Measurements from ENCODE around the gene ZNF668. TPM values are rescaled to one million over a fixed set of nuclear protein-coding genes. Genes with fewer than 3 reads are reported as not detected.

The ZNF668 gene
- total and polyA plus RNA-seq, 12 donors: 2.4 to 29.5 (median 11.5) TPM

DNA sequence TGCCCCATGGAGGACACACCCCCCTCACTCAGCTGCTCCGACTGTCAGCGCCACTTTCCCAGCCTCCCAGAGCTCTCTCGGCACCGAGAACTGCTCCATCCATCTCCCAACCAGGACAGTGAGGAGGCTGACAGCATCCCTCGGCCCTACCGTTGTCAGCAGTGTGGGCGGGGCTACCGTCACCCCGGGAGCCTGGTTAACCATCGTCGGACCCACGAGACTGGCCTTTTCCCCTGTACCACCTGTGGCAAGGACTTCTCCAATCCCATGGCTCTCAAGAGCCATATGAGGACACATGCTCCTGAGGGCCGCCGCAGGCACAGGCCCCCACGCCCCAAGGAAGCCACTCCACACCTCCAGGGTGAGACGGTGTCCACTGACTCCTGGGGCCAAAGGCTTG lies 2.3 kb upstream of the ZNF668 start:
- no peak overlapping the region for H3K4me3 ChIP-seq
- peaks cover 0 to 51% of the 10 kb centered on the region in 2 donors for H3K36me3 ChIP-seq (replicated peaks in 1 of 2)
- WGBS, 4 donors: 60 to 92% (median 80%) methylated on average over 8 to 16 of the region's 16 CpGs
- no peak for TF ChIP-seq POLR2A (IDR thresholded peaks at IDR 0.05)
- TF ChIP-seq, protein P1, sequence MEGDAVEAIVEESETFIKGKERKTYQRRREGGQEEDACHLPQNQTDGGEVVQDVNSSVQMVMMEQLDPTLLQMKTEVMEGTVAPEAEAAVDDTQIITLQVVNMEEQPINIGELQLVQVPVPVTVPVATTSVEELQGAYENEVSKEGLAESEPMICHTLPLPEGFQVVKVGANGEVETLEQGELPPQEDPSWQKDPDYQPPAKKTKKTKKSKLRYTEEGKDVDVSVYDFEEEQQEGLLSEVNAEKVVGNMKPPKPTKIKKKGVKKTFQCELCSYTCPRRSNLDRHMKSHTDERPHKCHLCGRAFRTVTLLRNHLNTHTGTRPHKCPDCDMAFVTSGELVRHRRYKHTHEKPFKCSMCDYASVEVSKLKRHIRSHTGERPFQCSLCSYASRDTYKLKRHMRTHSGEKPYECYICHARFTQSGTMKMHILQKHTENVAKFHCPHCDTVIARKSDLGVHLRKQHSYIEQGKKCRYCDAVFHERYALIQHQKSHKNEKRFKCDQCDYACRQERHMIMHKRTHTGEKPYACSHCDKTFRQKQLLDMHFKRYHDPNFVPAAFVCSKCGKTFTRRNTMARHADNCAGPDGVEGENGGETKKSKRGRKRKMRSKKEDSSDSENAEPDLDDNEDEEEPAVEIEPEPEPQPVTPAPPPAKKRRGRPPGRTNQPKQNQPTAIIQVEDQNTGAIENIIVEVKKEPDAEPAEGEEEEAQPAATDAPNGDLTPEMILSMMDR (IDR thresholded peaks at IDR 0.05): no peak
- H3K27ac ChIP-seq: no peak overlapping the region
- H3K4me1 ChIP-seq (replicated peaks in 1 of 2): peaks cover 13 to 27% of the 10 kb centered on the region in 2 donors
- no peaks in the 10 kb centered on the region for H3K9me3 ChIP-seq (replicated peaks in 1 of 3)
- no peaks in the 10 kb centered on the region for H3K27me3 ChIP-seq
- intact Hi-C loops (cut with DNase I): no loop called here
- peak in 2 of 7 donors; percentile 23 to 50 for DNase-seq

DNA sequence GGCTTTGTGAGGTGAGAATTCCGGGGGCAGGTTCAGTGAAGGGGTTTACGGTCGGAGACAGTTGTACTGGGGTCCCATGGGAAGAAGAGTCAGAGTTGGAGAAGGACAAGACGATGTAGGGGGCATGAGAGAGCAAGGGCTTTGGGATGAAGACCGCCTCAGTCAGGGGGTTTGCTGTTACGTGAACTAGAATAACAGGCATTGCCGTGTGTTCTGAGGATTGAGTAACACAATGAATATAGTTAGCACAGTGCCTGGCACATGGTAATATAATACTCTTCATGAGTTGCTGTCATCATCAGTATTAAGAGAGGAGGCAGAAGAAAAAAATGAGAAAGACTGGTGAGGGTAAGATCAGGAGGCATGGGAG lies 759 bp upstream of the ZNF668 start:
- TF ChIP-seq, protein P1 (IDR thresholded peaks at IDR 0.05): no peak
- TF ChIP-seq POLR2A (IDR thresholded peaks at IDR 0.05): no peak
- Histone ChIP-seq H3K4me1 (replicated peaks in 1 of 2) (peaks cover 13 to 29% of the 10 kb centered on the region in 2 donors), H3K36me3 (replicated peaks in 1 of 2) (peaks cover 0 to 36% of the 10 kb centered on the region in 2 donors), H3K4me3 (peak overlapping the region; percentile 18 to 100 (median 94)), H3K27me3 (no peaks in the 10 kb centered on the region), H3K9me3 (replicated peaks in 1 of 3) (no peaks in the 10 kb centered on the region), H3K27ac (peak overlapping the region; percentile 66 to 98 (median 91))
- no peak for DNase-seq
- intact Hi-C loops (cut with DNase I): no loop called here
- 1 to 3% (median 1%) methylated on average over 7 of the region's 7 CpGs for WGBS, 4 donors

DNA sequence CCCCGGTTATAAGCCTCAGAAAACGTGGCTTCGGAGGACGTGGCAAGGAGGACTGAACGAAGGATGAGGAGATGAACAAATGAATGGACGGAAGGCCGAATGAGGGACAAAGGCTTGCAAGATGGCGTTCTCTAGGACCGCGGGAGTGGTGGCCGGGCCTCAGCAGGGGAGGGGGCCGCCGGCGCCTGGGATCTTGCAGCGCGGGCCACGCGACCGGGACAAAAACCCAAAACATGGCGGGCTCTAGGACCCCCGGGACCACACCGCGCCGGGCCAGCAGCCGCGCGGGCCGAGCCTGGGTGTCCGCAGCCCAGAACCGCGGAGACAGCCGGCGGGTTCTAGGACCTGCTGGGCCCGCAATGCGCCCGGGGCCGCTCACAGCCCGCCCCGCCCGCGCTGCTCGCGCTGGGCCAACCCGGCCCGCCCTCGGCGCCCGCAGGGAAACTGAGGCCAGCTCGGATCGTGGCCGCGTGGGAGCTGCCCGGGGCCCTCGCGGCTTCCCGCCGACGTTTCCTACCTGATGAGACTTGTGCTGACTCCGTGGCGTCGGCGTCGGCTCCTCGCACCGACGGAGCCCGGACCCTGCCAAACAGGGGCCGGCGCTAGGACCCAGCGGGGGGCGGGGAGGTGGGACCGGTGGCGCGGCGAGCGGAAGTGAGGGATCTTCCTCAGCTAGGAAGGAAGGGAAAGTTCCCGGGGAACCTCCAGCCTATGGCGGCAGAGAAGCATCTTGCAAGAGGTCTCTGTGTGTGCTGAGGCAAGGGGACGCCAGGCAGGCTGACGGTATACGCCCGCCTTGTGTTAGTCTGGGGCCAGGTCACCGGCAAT lies 684 bp downstream of the ZNF668 start:
- peak; percentile 92 to 95 (median 94) for DNase-seq
- H3K36me3 ChIP-seq (replicated peaks in 1 of 2): peaks cover 0 to 22% of the 10 kb centered on the region in 2 donors
- 0 to 1% (median 1%) methylated on average over 25 to 83 of the region's 83 CpGs for WGBS, 4 donors
- no peaks in the 10 kb centered on the region for H3K9me3 ChIP-seq (replicated peaks in 1 of 3)
- H3K4me1 ChIP-seq (replicated peaks in 1 of 2): peaks cover 13 to 29% of the 10 kb centered on the region in 2 donors
- TF ChIP-seq, protein P1 (IDR thresholded peaks at IDR 0.05): no peak
- TF ChIP-seq POLR2A (IDR thresholded peaks at IDR 0.05): no peak
- no peaks in the 10 kb centered on the region for H3K27me3 ChIP-seq
- H3K4me3 ChIP-seq: peak overlapping the region; percentile 68 to 100 (median 82)
- intact Hi-C loops (cut with DNase I): no loop called here
- peak overlapping the region; percentile 47 to 98 (median 91) for H3K27ac ChIP-seq

DNA sequence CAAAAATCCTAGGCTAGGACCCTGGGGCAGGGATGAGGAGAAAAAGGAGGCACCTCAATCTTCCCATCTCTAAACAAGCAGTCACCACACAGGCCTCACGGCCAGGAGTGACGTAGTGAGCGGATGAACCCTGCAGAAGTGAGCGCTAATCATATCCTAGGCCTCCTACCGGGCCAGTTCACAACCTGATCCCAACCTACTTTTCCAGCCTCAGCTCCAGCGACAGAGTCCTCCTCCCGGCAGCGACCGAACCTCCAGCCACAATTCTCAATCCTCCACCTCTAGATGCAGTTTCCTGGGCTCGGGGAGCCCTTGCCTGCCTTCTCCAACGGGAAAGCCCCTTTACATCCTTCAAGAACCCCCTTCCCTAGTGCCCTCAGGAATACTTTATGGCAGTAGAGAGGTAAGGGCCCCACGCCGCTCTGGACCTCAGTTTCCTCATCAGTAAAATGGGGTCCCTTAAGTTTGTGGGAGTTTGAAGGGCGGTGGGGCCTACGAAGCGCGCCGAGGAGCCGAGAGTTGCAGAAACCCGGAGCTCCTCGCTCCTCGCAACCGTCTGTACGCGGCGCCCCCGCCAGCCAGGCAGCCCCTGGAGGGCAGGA lies 1.4 kb downstream of the ZNF668 start:
- WGBS, 4 donors: 0 to 3% (median 2%) methylated on average over 25 to 27 of the region's 27 CpGs
- DNase-seq: peak in 4 of 7 donors; percentile 35 to 72 (median 41)
- TF ChIP-seq, protein P1 (IDR thresholded peaks at IDR 0.05): no peak
- TF ChIP-seq POLR2A (IDR thresholded peaks at IDR 0.05): no peak
- Histone ChIP-seq H3K36me3 (replicated peaks in 1 of 2) (peaks cover 0 to 14% of the 10 kb centered on the region in 2 donors), H3K4me1 (replicated peaks in 1 of 2) (peaks cover 13 to 29% of the 10 kb centered on the region in 2 donors), H3K9me3 (replicated peaks in 1 of 3) (no peaks in the 10 kb centered on the region), H3K27ac (peak overlapping the region in 4 of 5 donors; percentile 83 to 98 (median 92)), H3K27me3 (no peaks in the 10 kb centered on the region), H3K4me3 (peak overlapping the region; percentile 68 to 100 (median 82))
- intact Hi-C loops (cut with DNase I): no loop called here
